Fibroblast of lung (primary cell): Measurements from ENCODE around the gene SCEL. TPM values are rescaled to one million over a fixed set of nuclear protein-coding genes. Genes with fewer than 3 reads are reported as not detected.

ENCODE experiments used
- DNase-seq, 2 donors: peaks; one replicate each; pipeline versions ENCODE4 v3.0.0 to v3.0.0-alpha.2; 2010; ENCODE audit warnings: low read depth in 2 of 2
- H2AFZ ChIP-seq: 2 replicates; pipeline ENCODE4 v1.5.1; 2012; ENCODE audit warnings: low read length, control low read depth, inconsistent platforms
- H3K27ac ChIP-seq: 2 replicates; pipeline ENCODE4 v1.5.1; 2011; ENCODE audit warnings: low read length, control low read depth; ENCODE audit not compliant: insufficient read depth
- H3K27me3 ChIP-seq: 2 replicates; pipeline ENCODE4 v1.5.1; 2011; ENCODE audit warnings: mild to moderate bottlenecking, low read length; ENCODE audit not compliant: control insufficient read depth, insufficient read depth
- H3K36me3 ChIP-seq: 2 replicates; pipeline ENCODE4 v1.5.1; 2011; ENCODE audit warnings: low read length; ENCODE audit not compliant: control insufficient read depth, insufficient read depth
- H3K4me1 ChIP-seq: 2 replicates; pipeline ENCODE4 v1.5.1; 2011; ENCODE audit warnings: low read length; ENCODE audit not compliant: control insufficient read depth, insufficient read depth; ENCODE audit errors: extremely low read depth
- H3K4me2 ChIP-seq: 2 replicates; pipeline ENCODE4 v1.5.1; 2011; ENCODE audit warnings: low read length, control low read depth; ENCODE audit not compliant: insufficient read depth; ENCODE audit errors: extremely low read depth
- H3K4me3 ChIP-seq, 4 experiments: fragments of 200-600 bp in 1 of 4; sonication (generic) in 1 of 4; replicated peaks in 1 of 4; 2 replicates each; pipeline ENCODE4 v1.5.1; 2011 to 2016; ENCODE audit warnings: low read length in 4 of 4, low read depth in 3 of 4, mild to moderate bottlenecking in 3 of 4, control low read depth in 2 of 4, inconsistent platforms in 1 of 4, mixed read lengths in 1 of 4; ENCODE audit not compliant: insufficient read depth in 1 of 4; ENCODE audit errors: control extremely low read depth in 1 of 4
- H3K79me2 ChIP-seq: 2 replicates; pipeline ENCODE4 v1.5.1; 2012; ENCODE audit warnings: mild to moderate bottlenecking, low read length, inconsistent platforms; ENCODE audit not compliant: control insufficient read depth, insufficient read depth
- H3K9ac ChIP-seq: 2 replicates; pipeline ENCODE4 v1.5.1; 2011; ENCODE audit warnings: mild to moderate bottlenecking, low read length, control low read depth; ENCODE audit not compliant: insufficient read depth
- H3K9me3 ChIP-seq: 2 replicates; pipeline ENCODE4 v1.5.1; 2012; ENCODE audit warnings: low read depth, low read length; ENCODE audit not compliant: control insufficient read depth, insufficient read depth
- H4K20me1 ChIP-seq: 2 replicates; pipeline ENCODE4 v1.5.1; 2011; ENCODE audit warnings: low read length; ENCODE audit not compliant: control insufficient read depth, insufficient read depth; ENCODE audit errors: extremely low read depth
- EZH2 ChIP-seq: IDR thresholded peaks from 2 replicates; pipeline ENCODE4 v1.5.1; 2012; ENCODE audit warnings: low read length, control low read depth, mild to moderate bottlenecking; ENCODE audit errors: missing control alignments
- polyA plus RNA-seq, 2 donors: library from polyadenylated mRNA; depleted of rRNA in 1 of 2; stranded (reverse) in 1 of 2; unstranded in 1 of 2; fragments of >200 nt; gene quantifications; 2 replicates each; pipeline ENCODE4 v1.2.1, GENCODE V29; 2011 to 2012; ENCODE audit warnings: missing spikeins in 1 of 2
- total RNA-seq: library from RNA; depleted of rRNA; stranded (reverse); fragments of >200 nt; gene quantifications from 2 replicates; pipeline ENCODE4 v1.2.1, GENCODE V29; 2014
- TF ChIP-seq, protein P1 (sequence below), 2 donors: IDR thresholded peaks in 1 of 2; conservative IDR thresholded peaks in 1 of 2; 1 replicate in 1 of 2; 2 replicates in 1 of 2; pipeline ENCODE4 v1.5.1; 2011 to 2012; ENCODE audit warnings: low read length in 2 of 2, control low read depth in 1 of 2, inconsistent platforms in 1 of 2, low read depth in 1 of 2, mild to moderate bottlenecking in 1 of 2

SCEL gene
- total and polyA plus RNA-seq, 2 donors (not counting 1 experiment from before 2014, with no cell fraction given), result not detected

DNA sequence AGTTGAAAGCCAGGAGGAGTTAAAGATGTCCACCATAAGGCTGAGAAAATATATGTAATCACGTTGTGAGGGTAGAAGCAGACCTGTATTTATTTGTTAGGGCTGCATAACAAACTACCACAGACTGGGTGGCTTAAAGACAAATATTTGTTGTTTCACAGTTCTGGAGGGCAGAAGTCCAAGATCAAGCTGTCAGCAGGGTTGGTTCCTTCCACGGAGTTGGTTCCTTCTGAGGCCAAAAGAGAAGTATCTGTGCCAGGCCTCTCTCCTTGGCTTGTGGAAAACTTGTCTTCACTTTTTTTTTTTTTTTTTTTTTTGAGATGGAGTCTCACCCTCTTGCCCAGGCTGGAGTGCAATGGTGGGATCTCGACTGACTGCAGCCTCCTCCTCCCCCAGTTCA is 88.3 kb downstream of the SCEL start:
- Histone ChIP-seq H3K27me3 (no peaks in the 10 kb centered on the region), H3K4me1 (no peaks in the 10 kb centered on the region), H4K20me1 (no peaks in the 10 kb centered on the region), H2AFZ (no peak overlapping the region), H3K9ac (no peak overlapping the region), H3K9me3 (no peaks in the 10 kb centered on the region), H3K36me3 (no peaks in the 10 kb centered on the region), H3K4me3 (no peak overlapping the region), H3K79me2 (no peaks in the 10 kb centered on the region), H3K4me2 (no peak overlapping the region), H3K27ac (no peak overlapping the region)
- DNase-seq, result no peak
- TF ChIP-seq, protein P1, sequence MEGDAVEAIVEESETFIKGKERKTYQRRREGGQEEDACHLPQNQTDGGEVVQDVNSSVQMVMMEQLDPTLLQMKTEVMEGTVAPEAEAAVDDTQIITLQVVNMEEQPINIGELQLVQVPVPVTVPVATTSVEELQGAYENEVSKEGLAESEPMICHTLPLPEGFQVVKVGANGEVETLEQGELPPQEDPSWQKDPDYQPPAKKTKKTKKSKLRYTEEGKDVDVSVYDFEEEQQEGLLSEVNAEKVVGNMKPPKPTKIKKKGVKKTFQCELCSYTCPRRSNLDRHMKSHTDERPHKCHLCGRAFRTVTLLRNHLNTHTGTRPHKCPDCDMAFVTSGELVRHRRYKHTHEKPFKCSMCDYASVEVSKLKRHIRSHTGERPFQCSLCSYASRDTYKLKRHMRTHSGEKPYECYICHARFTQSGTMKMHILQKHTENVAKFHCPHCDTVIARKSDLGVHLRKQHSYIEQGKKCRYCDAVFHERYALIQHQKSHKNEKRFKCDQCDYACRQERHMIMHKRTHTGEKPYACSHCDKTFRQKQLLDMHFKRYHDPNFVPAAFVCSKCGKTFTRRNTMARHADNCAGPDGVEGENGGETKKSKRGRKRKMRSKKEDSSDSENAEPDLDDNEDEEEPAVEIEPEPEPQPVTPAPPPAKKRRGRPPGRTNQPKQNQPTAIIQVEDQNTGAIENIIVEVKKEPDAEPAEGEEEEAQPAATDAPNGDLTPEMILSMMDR (conservative IDR thresholded peaks at IDR 0.05 in 1 of 2, IDR thresholded peaks at IDR 0.05 in 1 of 2; ENCODE audit: low read depth in 1 of 2, low read length in 2 of 2), result no peak
- TF ChIP-seq EZH2, result no peak

GRCh38 chr13:77628170-77628569 is 92.7 kb downstream of the SCEL start:
- Histone ChIP-seq H3K27ac (no peak overlapping the region), H3K4me3 (no peak overlapping the region), H3K79me2 (no peaks in the 10 kb centered on the region), H3K36me3 (no peaks in the 10 kb centered on the region), H3K9me3 (no peaks in the 10 kb centered on the region), H3K27me3 (no peaks in the 10 kb centered on the region), H3K4me2 (no peak overlapping the region), H3K4me1 (no peaks in the 10 kb centered on the region), H3K9ac (no peak overlapping the region), H4K20me1 (no peaks in the 10 kb centered on the region), H2AFZ (no peak overlapping the region)
- DNase-seq, result no peak
- TF ChIP-seq, protein P1 (conservative IDR thresholded peaks at IDR 0.05 in 1 of 2, IDR thresholded peaks at IDR 0.05 in 1 of 2; ENCODE audit: low read depth in 1 of 2, low read length in 2 of 2), result no peak
- no peak for TF ChIP-seq EZH2

DNA sequence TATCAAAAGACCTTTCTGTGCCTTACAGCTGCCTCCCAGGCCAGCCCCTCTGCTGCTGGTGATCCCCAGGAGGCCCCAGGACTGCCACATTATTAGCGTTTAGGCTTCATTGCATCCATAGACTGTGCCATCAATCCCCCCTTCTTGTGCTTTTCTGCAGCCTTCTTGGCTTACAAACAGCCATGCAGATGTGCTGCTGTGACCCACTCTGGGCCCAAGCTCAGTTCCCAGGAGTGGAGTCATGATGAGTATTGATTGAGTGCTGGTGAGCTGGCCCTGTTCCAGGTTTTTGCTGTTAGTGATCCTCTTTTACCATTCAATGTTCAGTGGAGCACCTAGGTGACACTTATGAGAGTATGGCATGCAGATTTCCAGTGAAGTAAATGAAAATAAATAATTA is 102.1 kb downstream of the SCEL start:
- H3K4me2 ChIP-seq, result no peak overlapping the region
- H3K27me3 ChIP-seq, result no peaks in the 10 kb centered on the region
- H3K79me2 ChIP-seq, result no peaks in the 10 kb centered on the region
- no peak overlapping the region for H2AFZ ChIP-seq
- no peaks in the 10 kb centered on the region for H3K36me3 ChIP-seq
- H3K9me3 ChIP-seq, result no peaks in the 10 kb centered on the region
- no peaks in the 10 kb centered on the region for H3K4me1 ChIP-seq
- no peak overlapping the region for H3K9ac ChIP-seq
- H3K4me3 ChIP-seq, result no peak overlapping the region
- no peak overlapping the region for H3K27ac ChIP-seq
- TF ChIP-seq, protein P1 (conservative IDR thresholded peaks at IDR 0.05 in 1 of 2, IDR thresholded peaks at IDR 0.05 in 1 of 2; ENCODE audit: low read depth in 1 of 2, low read length in 2 of 2), result no peak
- no peak for TF ChIP-seq EZH2
- DNase-seq, result no peak
- H4K20me1 ChIP-seq, result no peaks in the 10 kb centered on the region
